AG04449 (cell line): Measurements from ENCODE around the gene TNKS1BP1.

Experiments
- CTCF ChIA-PET: fragments of 350-600 bp; formaldehyde crosslinking; extraction: SDS; loops from one replicate; lab custom pipeline; 2021; ENCODE audit warnings: antibody characterized with exemption; lab: Yijun Ruan, JAX
- POLR2A ChIA-PET: fragments of 400-600, 350-600 bp; formaldehyde crosslinking; extraction: SDS; loops from one replicate; lab custom pipeline; 2020; ENCODE audit warnings: antibody characterized with exemption, inconsistent platforms; lab: Yijun Ruan, JAX
- DNase-seq: peaks from one replicate; pipeline ENCODE4 v3.0.0-alpha.2; 2010; ENCODE audit warnings: low read depth, low spot score
- H3K4me3 ChIP-seq: 2 replicates; pipeline ENCODE4 v1.5.1; 2011; ENCODE audit warnings: low read depth, mild to moderate bottlenecking, control low read depth, low read length
- CTCF ChIP-seq: IDR thresholded peaks from one replicate; pipeline ENCODE4 v1.5.1; 2011; ENCODE audit warnings: mild to moderate bottlenecking, moderate library complexity, low read length, control low read depth, inconsistent platforms; ENCODE audit not compliant: insufficient read depth; ENCODE audit errors: missing control alignments

Gene TNKS1BP1

GRCh38 chr11:57276971-57277675 lies 47.6 kb downstream of the TNKS1BP1 start:
- no peak for DNase-seq
- no peak for TF ChIP-seq CTCF
- no peak overlapping the region for H3K4me3 ChIP-seq
- CTCF ChIA-PET = interaction anchor here (0.7 to 13.5 kb wide), 23 partner anchors 8 to 436 kb away, joined by 3 to 121 read pairs (median 4); partner anchors contain the start of gene TNKS1BP1
- POLR2A ChIA-PET = no interaction called here

- ChIA-PET POLR2A (no interaction called here), CTCF (interaction anchor here (0.6 to 13.5 kb wide), 11 partner anchors 9 to 436 kb away, joined by 3 to 121 read pairs (median 3); partner anchors contain the start of gene TNKS1BP1)
- no peak overlapping the region for H3K4me3 ChIP-seq
- no peak for TF ChIP-seq CTCF
- no peak for DNase-seq
These were observed 48.4 kb downstream of the TNKS1BP1 start for GRCh38 chr11:57276169-57276970.

DNA sequence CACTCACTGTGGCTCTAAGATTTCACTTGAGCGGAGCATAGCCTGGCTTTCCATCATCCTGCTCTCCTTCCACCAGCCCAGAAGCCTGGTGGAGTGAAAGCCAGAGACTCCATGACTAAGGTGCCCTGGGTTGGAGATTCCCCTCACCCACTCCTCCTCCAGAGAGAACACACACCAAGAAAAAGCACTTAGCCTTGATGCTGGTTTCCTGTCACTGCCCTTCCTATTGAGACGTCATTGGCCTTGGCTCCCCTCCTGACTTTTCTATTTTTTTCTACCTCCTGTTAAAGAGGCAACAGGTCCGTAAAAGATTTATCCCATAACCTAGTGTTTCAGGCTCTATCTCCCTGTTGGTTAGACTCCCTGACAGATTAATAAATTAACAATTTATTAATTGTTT lies 49.2 kb downstream of the TNKS1BP1 start:
- TF ChIP-seq CTCF = no peak
- ChIA-PET POLR2A (no interaction called here), CTCF (interaction anchor here (1.5 to 13.5 kb wide), 3 partner anchors 8 to 25 kb away, joined by 4 to 121 read pairs (median 7); no protein-coding TSS in a partner anchor)
- DNase-seq = no peak
- no peak overlapping the region for H3K4me3 ChIP-seq

GRCh38 chr11:57274904-57275498 lies 49.8 kb downstream of the TNKS1BP1 start:
- ChIA-PET POLR2A (no interaction called here), CTCF (interaction anchor here (1.5 to 13.5 kb wide), 5 partner anchors 9 to 25 kb away, joined by 4 to 121 read pairs (median 6); no protein-coding TSS in a partner anchor)
- no peak for TF ChIP-seq CTCF
- H3K4me3 ChIP-seq = no peak overlapping the region
- no peak for DNase-seq

GRCh38 chr11:57273448-57274058 lies 51.2 kb downstream of the TNKS1BP1 start:
- TF ChIP-seq CTCF = no peak
- no peak overlapping the region for H3K4me3 ChIP-seq
- DNase-seq = no peak
- ChIA-PET POLR2A (no interaction called here), CTCF (interaction anchor here (0.9 to 13.5 kb wide), 5 partner anchors 14 to 432 kb away, joined by 4 to 121 read pairs (median 6); no protein-coding TSS in a partner anchor)
